Esophagus muscularis mucosa (tissue), 4 donors: Measurements from ENCODE around the gene TNNT3. TPM values are rescaled to one million over a fixed set of nuclear protein-coding genes. Genes with fewer than 3 reads are reported as not detected.

Experiments used
- DNase-seq: peaks from one replicate; pipeline ENCODE4 v3.0.0-alpha.2; 2017; ENCODE audit errors: extremely low spot score
- H3K27ac ChIP-seq, 4 donors: fragments of 200-600 bp; sonication (generic); replicated peaks in 1 of 4; 1 replicate in 3 of 4; 2 replicates in 1 of 4; pipeline ENCODE4 v1.5.1; 2016 to 2019; ENCODE audit warnings: mild to moderate bottlenecking in 1 of 4
- H3K27me3 ChIP-seq, 4 donors: fragments of 200-600 bp; sonication (generic); one replicate each; pipeline versions ENCODE4 v1.5.1 to v1.6.0; 2016 to 2019
- H3K36me3 ChIP-seq, 4 donors: fragments of 200-600 bp; sonication (generic); one replicate each; pipeline ENCODE4 v1.5.1; 2016 to 2019
- H3K4me1 ChIP-seq, 4 donors: fragments of 200-600 bp; sonication (generic); one replicate each; pipeline ENCODE4 v1.5.1; 2016 to 2019
- H3K4me3 ChIP-seq, 4 donors: fragments of 200-600 bp; sonication (generic); 1 replicate in 2 of 4; 2 replicates in 2 of 4; pipeline ENCODE4 v1.5.1; 2016 to 2019; ENCODE audit warnings: mild to moderate bottlenecking in 4 of 4, moderate library complexity in 1 of 4
- H3K9me3 ChIP-seq, 4 donors: fragments of 200-600 bp; sonication (generic); 1 replicate in 3 of 4; 2 replicates in 1 of 4; pipeline ENCODE4 v1.5.1; 2016 to 2019
- CTCF ChIP-seq, 3 experiments: fragments of 200-600 bp in 2 of 3; fragments of 450-650 bp in 1 of 3; sonication (generic) in 2 of 3; IDR thresholded peaks; one replicate each; pipeline ENCODE4 v1.5.1; 2017 to 2019; ENCODE audit warnings: antibody characterized with exemption in 3 of 3, mild to moderate bottlenecking in 2 of 3, moderate library complexity in 1 of 3
- EP300 ChIP-seq: sonication (generic); formaldehyde crosslinking; IDR thresholded peaks from one replicate; pipeline ENCODE4 v1.6.1; 2017; ENCODE audit warnings: antibody characterized with exemption
- POLR2A ChIP-seq: fragments of 450-650 bp; IDR thresholded peaks from one replicate; pipeline ENCODE4 v1.6.1; 2017; ENCODE audit warnings: antibody characterized with exemption, moderate library complexity, mild to moderate bottlenecking, low read depth
- POLR2AphosphoS5 ChIP-seq, 2 donors: sonication (generic); formaldehyde crosslinking; IDR thresholded peaks; one replicate each; pipeline ENCODE4 v1.6.1; 2017; ENCODE audit warnings: antibody characterized with exemption in 2 of 2
- WGBS: methylation state at CpG from one replicate; pipeline ENCODE4 v1.1.5; 2018; 5-methylcytosine and 5-hydroxymethylcytosine counted together
- intact Hi-C: fragments of 100-400 bp; cut with DNase I; formaldehyde crosslinking; loops from one replicate; pipeline ENCODE4 v1.15.1; 2023
- total RNA-seq, 4 donors: library from RNA; depleted of rRNA; stranded (reverse); fragments of >200 nt; gene quantifications; one replicate each; pipeline versions ENCODE4 v1.1.0 to v1.2.1, GENCODE V29; 2016

TNNT3 gene
- total RNA-seq, 4 donors from 2014 or later, result 2.8 to 6.0 (median 3.6) TPM

- Histone ChIP-seq H3K4me1 (peaks cover 0 to 14% (median 2%) of the 10 kb centered on the region in 4 donors), H3K9me3 (no peaks in the 10 kb centered on the region), H3K4me3 (no peak overlapping the region), H3K27ac (no peak overlapping the region), H3K36me3 (peaks cover 0 to 35% (median 12%) of the 10 kb centered on the region in 4 donors), H3K27me3 (peaks cover 0 to 10% (median 0%) of the 10 kb centered on the region in 4 donors)
- TF ChIP-seq CTCF (IDR thresholded peaks at IDR 0.05), result no peak
- DNase-seq, result no peak
- intact Hi-C loops, result no loop called here
- 84% methylated on average over 20 of the region's 33 CpGs for WGBS
These were observed 29.3 kb upstream of the TNNT3 start for GRCh38 chr11:1889941-1890855.

GRCh38 chr11:1890856-1891830 lies 28.4 kb upstream of the TNNT3 start:
- Histone ChIP-seq H3K9me3 (no peaks in the 10 kb centered on the region), H3K36me3 (peaks cover 0 to 26% (median 9%) of the 10 kb centered on the region in 4 donors), H3K27ac (peak overlapping the region in 1 of 4 donors; percentile 17), H3K4me3 (no peak overlapping the region), H3K27me3 (peaks cover 0 to 10% (median 0%) of the 10 kb centered on the region in 4 donors), H3K4me1 (peaks cover 0 to 14% (median 2%) of the 10 kb centered on the region in 4 donors)
- 71% methylated on average over 27 of the region's 34 CpGs for WGBS
- no peak for DNase-seq
- intact Hi-C loops, result no loop called here
- TF ChIP-seq POLR2AphosphoS5 (IDR thresholded peaks at IDR 0.05) (no peak), CTCF (IDR thresholded peaks at IDR 0.05) (no peak), EP300 (no peak), POLR2A (no peak)

- Histone ChIP-seq H3K4me3 (no peak within 1 kb of the TSS), H3K9me3 (no peaks in the 10 kb centered on the region), H3K27me3 (peaks cover 0 to 10% (median 0%) of the 10 kb centered on the region in 4 donors), H3K27ac (peak within 1 kb of the TSS in 1 of 4 donors; percentile 17), H3K4me1 (peaks cover 0 to 14% (median 2%) of the 10 kb centered on the region in 4 donors), H3K36me3 (peaks cover 0 to 20% (median 9%) of the 10 kb centered on the region in 4 donors)
- 84% methylated on average over 7 of the region's 7 CpGs for WGBS
- intact Hi-C loops, result no loop called here
- TF ChIP-seq EP300, result no peak
- TF ChIP-seq POLR2AphosphoS5 (IDR thresholded peaks at IDR 0.05), result no peak
- TF ChIP-seq POLR2A, result no peak
- TF ChIP-seq CTCF (IDR thresholded peaks at IDR 0.05), result no peak
- no peak for DNase-seq
These were observed 27.7 kb upstream of the TNNT3 start, which contains the start of gene PRR33 for GRCh38 chr11:1891831-1892115. TSS of gene PRR33 (minus strand) at chr11:1891895. CDS start at chr11:1890584, 1,311 bp downstream.

GRCh38 chr11:1892116-1892515 lies 27.4 kb upstream of the TNNT3 start:
- H3K27me3 ChIP-seq, result peaks cover 0 to 10% (median 0%) of the 10 kb centered on the region in 4 donors
- no peak for DNase-seq
- 85% methylated on average over 7 of the region's 7 CpGs for WGBS
- H3K9me3 ChIP-seq, result no peaks in the 10 kb centered on the region
- intact Hi-C loops, result no loop called here
- H3K27ac ChIP-seq, result peak overlapping the region in 1 of 4 donors; percentile 17
- TF ChIP-seq POLR2A (no peak), POLR2AphosphoS5 (IDR thresholded peaks at IDR 0.05) (no peak), EP300 (no peak), CTCF (IDR thresholded peaks at IDR 0.05) (no peak)
- no peak overlapping the region for H3K4me3 ChIP-seq
- peaks cover 0 to 14% (median 2%) of the 10 kb centered on the region in 4 donors for H3K4me1 ChIP-seq
- peaks cover 0 to 18% (median 9%) of the 10 kb centered on the region in 4 donors for H3K36me3 ChIP-seq
